PC-3 (cell line): ENCODE measurements around the gene SEZ6L2. TPM values are rescaled to one million over a fixed set of nuclear protein-coding genes. Genes with fewer than 3 reads are reported as not detected.
"Not testable (repeated sequence)": the region's sequence is repeated elsewhere in the genome, so short reads cannot be mapped to it uniquely, and the experiment has no call there.

Experiments used
- ATAC-seq: fragments of 200-7000 bp; cut with Tn5 transposase; 2 replicates; pipeline ENCODE4 v1.9.1; 2020; ENCODE audit warnings: mild to moderate bottlenecking, moderate library complexity
- BruUV-seq: library from RNA; stranded (reverse); fragments of 400-500 nt; replicated peaks from 2 replicates; lab custom pipeline; 2021; lab: Mats Ljungman, UMichigan
- CTCF ChIA-PET: fragments of 300-600 bp; sonication (Branson Sonifier 250); formaldehyde crosslinking; loops from one replicate; lab custom pipeline; 2022; ENCODE audit warnings: antibody characterized with exemption; lab: Charles Lee
- POLR2A ChIA-PET: fragments of 300-600 bp; sonication (Branson Sonifier 250); formaldehyde crosslinking; loops from one replicate; lab custom pipeline; 2022; ENCODE audit warnings: antibody characterized with exemption; ENCODE audit not compliant: unreplicated experiment; lab: Charles Lee
- DNase-seq: peaks from one replicate; pipeline ENCODE4 v3.0.0-alpha.2; 2015
- H2AFZ ChIP-seq: fragments of 300-600 bp; sonication (generic); 2 replicates; pipeline ENCODE4 v1.6.0; 2016; ENCODE audit warnings: antibody characterized with exemption, low read length
- H3F3A ChIP-seq: fragments of 300-600 bp; sonication (generic); one replicate; pipeline ENCODE4 v1.6.0; 2017; ENCODE audit warnings: antibody characterized with exemption, low read length, control low read depth, mild to moderate bottlenecking; ENCODE audit not compliant: unreplicated experiment
- H3K27ac ChIP-seq: fragments of 300-600 bp; sonication (generic); 2 replicates; pipeline ENCODE4 v1.5.1; 2016; ENCODE audit warnings: mild to moderate bottlenecking, low read length
- H3K27me3 ChIP-seq: fragments of 300-600 bp; sonication (generic); 2 replicates; pipeline ENCODE4 v1.6.1; 2016; ENCODE audit warnings: low read length, mixed read lengths
- H3K36me3 ChIP-seq: fragments of 300-600 bp; sonication (generic); 2 replicates; pipeline ENCODE4 v1.6.1; 2016; ENCODE audit warnings: low read depth, mixed run types, low read length, mixed read lengths
- H3K4me1 ChIP-seq: fragments of 300-600 bp; sonication (generic); 2 replicates; pipeline ENCODE4 v1.5.1; 2016; ENCODE audit warnings: low read length; ENCODE audit not compliant: insufficient read depth
- H3K4me2 ChIP-seq: fragments of 300-600 bp; sonication (generic); 2 replicates; pipeline ENCODE4 v1.6.0; 2016; ENCODE audit warnings: low read length
- H3K4me3 ChIP-seq: fragments of 300-600 bp; sonication (generic); 2 replicates; pipeline ENCODE4 v1.5.1; 2016; ENCODE audit warnings: mild to moderate bottlenecking, low read length, mixed read lengths
- H3K79me2 ChIP-seq: fragments of 300-600 bp; sonication (generic); 2 replicates; pipeline ENCODE4 v1.6.1; 2017; ENCODE audit warnings: low read length, mixed read lengths
- H3K9ac ChIP-seq: fragments of 300-600 bp; sonication (generic); 2 replicates; pipeline ENCODE4 v1.6.0; 2016; ENCODE audit warnings: mild to moderate bottlenecking, low read length
- H3K9me2 ChIP-seq: fragments of 300-600 bp; sonication (generic); replicated peaks from 2 replicates; pipeline ENCODE4 v1.6.1; 2016; ENCODE audit warnings: mixed run types, low read length, mixed read lengths
- H3K9me3 ChIP-seq: fragments of 300-600 bp; sonication (generic); 2 replicates; pipeline ENCODE4 v1.6.1; 2016; ENCODE audit warnings: low read length, mixed read lengths
- H4K20me1 ChIP-seq: fragments of 300-600 bp; sonication (generic); 2 replicates; pipeline ENCODE4 v1.6.1; 2016; ENCODE audit warnings: low read length, mixed read lengths
- CTCF ChIP-seq: fragments of 300-600 bp; sonication (generic); conservative IDR thresholded peaks from 2 replicates; pipeline ENCODE4 v1.5.1; 2017; ENCODE audit warnings: antibody characterized with exemption, low read depth, mild to moderate bottlenecking, low read length
- EZH2 ChIP-seq: fragments of 300-600 bp; sonication (generic); IDR thresholded peaks from one replicate; pipeline ENCODE4 v1.6.1; 2017; ENCODE audit warnings: antibody characterized with exemption, mild to moderate bottlenecking, low read length; ENCODE audit not compliant: unreplicated experiment
- EZH2phosphoT487 ChIP-seq: fragments of 300-600 bp; sonication (generic); IDR thresholded peaks from 2 replicates; pipeline ENCODE4 v1.6.1; 2018; ENCODE audit warnings: mild to moderate bottlenecking, antibody characterized with exemption, low read length, borderline replicate concordance
- intact Hi-C: fragments of 100-400 bp; cut with micrococcal nuclease; formaldehyde crosslinking; loops from 2 replicates; pipeline ENCODE4 v1.9.0; 2023
- total RNA-seq: library from RNA; depleted of rRNA; stranded (reverse); fragments of >200 nt; gene quantifications from 2 replicates; pipeline ENCODE4 v1.2.3, GENCODE V29; 2014

SEZ6L2 gene
- total RNA-seq, 1 experiment from 2014 or later: 25.3 TPM

GRCh38 chr16:29875206-29875605 lies 24.1 kb downstream of the SEZ6L2 start:
- no peak overlapping the region for H3K4me2 ChIP-seq

GRCh38 chr16:29873319-29873718 lies 26.0 kb downstream of the SEZ6L2 start:
- BruUV-seq: no TSS peak
- DNase-seq: no peak
- no peak overlapping the region for H3K27ac ChIP-seq
- no peak overlapping the region for H3K4me2 ChIP-seq
- H2AFZ ChIP-seq: no peak overlapping the region
- H3K9ac ChIP-seq: no peak overlapping the region
- intact Hi-C loops: no loop called here
- POLR2A ChIA-PET: no interaction called here
- no peak for ATAC-seq
- no peaks in the 10 kb centered on the region for H3K27me3 ChIP-seq
- H3K79me2 ChIP-seq: no peaks in the 10 kb centered on the region
- H3K36me3 ChIP-seq: no peaks in the 10 kb centered on the region
- CTCF ChIA-PET: no interaction called here
- H4K20me1 ChIP-seq: no peaks in the 10 kb centered on the region
- no peaks in the 10 kb centered on the region for H3K9me3 ChIP-seq
- TF ChIP-seq EZH2 (no peak), EZH2phosphoT487 (no peak), CTCF (no peak)
- H3K4me1 ChIP-seq: no peaks in the 10 kb centered on the region
- no peaks in the 10 kb centered on the region for H3K9me2 ChIP-seq
- H3F3A ChIP-seq: no peaks in the 10 kb centered on the region
- H3K4me3 ChIP-seq: no peak overlapping the region

More at GRCh38 chr16:29875206-29875605, 24.1 kb downstream of the SEZ6L2 start:
- ChIA-PET CTCF (no interaction called here), POLR2A (no interaction called here)
- Histone ChIP-seq H3K27ac (no peak overlapping the region), H3K27me3 (no peaks in the 10 kb centered on the region), H3K4me3 (no peak overlapping the region), H3K36me3 (no peaks in the 10 kb centered on the region), H3F3A (no peaks in the 10 kb centered on the region), H2AFZ (no peak overlapping the region), H3K4me1 (no peaks in the 10 kb centered on the region), H3K79me2 (no peaks in the 10 kb centered on the region), H4K20me1 (no peaks in the 10 kb centered on the region), H3K9ac (no peak overlapping the region), H3K9me2 (no peaks in the 10 kb centered on the region), H3K9me3 (no peaks in the 10 kb centered on the region)
- intact Hi-C loops: no loop called here
- ATAC-seq (no peak), DNase-seq (no peak)
- TF ChIP-seq CTCF (no peak), EZH2phosphoT487 (no peak), EZH2 (no peak)
- BruUV-seq: no TSS peak

GRCh38 chr16:29871822-29872546 lies 27.4 kb downstream of the SEZ6L2 start:
- H3F3A ChIP-seq: no peaks in the 10 kb centered on the region
- H3K36me3 ChIP-seq: no peaks in the 10 kb centered on the region
- no peaks in the 10 kb centered on the region for H3K9me2 ChIP-seq
- intact Hi-C loops: no loop called here
- BruUV-seq: no TSS peak
- no peaks in the 10 kb centered on the region for H3K9me3 ChIP-seq
- no peak for ATAC-seq
- no peak overlapping the region for H3K27ac ChIP-seq
- no peak for DNase-seq
- no peaks in the 10 kb centered on the region for H3K27me3 ChIP-seq
- no peak overlapping the region for H3K9ac ChIP-seq
- H3K79me2 ChIP-seq: no peaks in the 10 kb centered on the region
- no peak overlapping the region for H2AFZ ChIP-seq
- POLR2A ChIA-PET: no interaction called here
- no peak overlapping the region for H3K4me2 ChIP-seq
- H3K4me3 ChIP-seq: no peak overlapping the region
- H3K4me1 ChIP-seq: no peaks in the 10 kb centered on the region
- no peaks in the 10 kb centered on the region for H4K20me1 ChIP-seq
- TF ChIP-seq EZH2phosphoT487 (no peak), CTCF (no peak), EZH2 (no peak)
- CTCF ChIA-PET: no interaction called here

- CTCF ChIA-PET, H3K9me2 ChIP-seq, intact Hi-C loops, H3F3A ChIP-seq, ATAC-seq, H3K9ac ChIP-seq, H3K27me3 ChIP-seq, H3K27ac ChIP-seq, H3K9me3 ChIP-seq, H2AFZ ChIP-seq, H3K4me3 ChIP-seq, H4K20me1 ChIP-seq, DNase-seq, BruUV-seq, H3K79me2 ChIP-seq, H3K4me2 ChIP-seq, POLR2A ChIA-PET, H3K4me1 ChIP-seq, H3K36me3 ChIP-seq: not testable (repeated sequence)
Observed at GRCh38 chr16:29869067-29869466, 30.3 kb downstream of the SEZ6L2 start.
